Hypothalamus (tissue), 51 donors: Measurements from ENCODE around the gene TRAIP.
"Not testable (repeated sequence)": the region's sequence is repeated elsewhere in the genome, so short reads cannot be mapped to it uniquely, and the experiment has no call there.

Source experiments
- DNase-seq, 51 donors: peaks; one replicate each; lab custom pipeline; 2025; lab: John Stamatoyannopoulos, UW

Gene TRAIP

GRCh38 chr3:49856181-49857005 lies at the start of gene TRAIP:
TRAIP (minus strand) TSS chr3:49856564; CDS start chr3:49856453, 111 bp downstream.
- DNase-seq, result peak; percentile 30 to 96 (median 87)

- DNase-seq, result not testable (repeated sequence)
These were observed 48.1 kb upstream of the TRAIP start for GRCh38 chr3:49904448-49904847.

- peak in 1 of 51 donors; percentile 12 for DNase-seq
These were observed 47.4 kb upstream of the TRAIP start, which contains the start of gene MST1R for GRCh38 chr3:49903451-49904424. MST1R (minus strand) TSS chr3:49903873; CDS start chr3:49903609, 264 bp downstream.

- DNase-seq, result no peak
These were observed 46.4 kb upstream of the TRAIP start for GRCh38 chr3:49902511-49903345.

GRCh38 chr3:49901366-49902339 lies 45.3 kb upstream of the TRAIP start:
- DNase-seq, result no peak

- DNase-seq, result peak in 8 of 51 donors; percentile 7 to 64 (median 22)
These were observed 44.3 kb upstream of the TRAIP start for GRCh38 chr3:49900491-49901153.

GRCh38 chr3:49899815-49900214 lies 43.5 kb upstream of the TRAIP start:
- no peak for DNase-seq

GRCh38 chr3:49898991-49899390 lies 42.6 kb upstream of the TRAIP start:
- DNase-seq, result no peak

- peak in 1 of 51 donors; percentile 28 for DNase-seq
These were observed 40.0 kb upstream of the TRAIP start for GRCh38 chr3:49896345-49896744.

GRCh38 chr3:49895791-49896190 lies 39.4 kb upstream of the TRAIP start:
- DNase-seq, result no peak

GRCh38 chr3:49889296-49889695 lies 32.9 kb upstream of the TRAIP start:
- no peak for DNase-seq

GRCh38 chr3:49886922-49887265 lies 30.5 kb upstream of the TRAIP start:
- DNase-seq, result no peak

GRCh38 chr3:49883998-49884397 lies 27.6 kb upstream of the TRAIP start:
- no peak for DNase-seq

- DNase-seq, result peak in 1 of 51 donors; percentile 20
These were observed 25.8 kb upstream of the TRAIP start for GRCh38 chr3:49882166-49882565.

GRCh38 chr3:49880581-49881315 lies 24.4 kb upstream of the TRAIP start:
- DNase-seq, result no peak

- no peak for DNase-seq
These were observed 23.4 kb upstream of the TRAIP start for GRCh38 chr3:49879721-49880120.

GRCh38 chr3:49878686-49879085 lies 22.3 kb upstream of the TRAIP start:
- no peak for DNase-seq

GRCh38 chr3:49877716-49878115 lies 21.4 kb upstream of the TRAIP start:
- no peak for DNase-seq
